ENCODE results near the gene TTC34.
"Not testable (repeated sequence)": the region's sequence is repeated elsewhere in the genome, so short reads cannot be mapped to it uniquely, and the experiment has no call there.

The TTC34 gene

GRCh38 chr1:2810899-2811532 is 9.5 kb upstream of the TTC34 start:
- DNase-seq, result no peak

- no peak for DNase-seq
Measured at GRCh38 chr1:2810281-2810680, 8.8 kb upstream of the TTC34 start.

- DNase-seq, result no peak
Measured at GRCh38 chr1:2809656-2810055, 8.2 kb upstream of the TTC34 start.

GRCh38 chr1:2808831-2809605 is 7.5 kb upstream of the TTC34 start:
- DNase-seq, result no peak

- DNase-seq, result no peak
Measured at GRCh38 chr1:2808386-2808705, 6.9 kb upstream of the TTC34 start.

GRCh38 chr1:2807678-2808385 is 6.3 kb upstream of the TTC34 start:
- DNase-seq, result no peak

GRCh38 chr1:2807036-2807435 is 5.5 kb upstream of the TTC34 start:
- DNase-seq, result no peak

GRCh38 chr1:2806591-2806990 is 5.1 kb upstream of the TTC34 start:
- DNase-seq, result no peak

- DNase-seq, result no peak
Measured at GRCh38 chr1:2805801-2806430, 4.4 kb upstream of the TTC34 start.

GRCh38 chr1:2804628-2805351 is 3.3 kb upstream of the TTC34 start:
- no peak for DNase-seq

- DNase-seq, result no peak
Measured at GRCh38 chr1:2803931-2804627, 2.6 kb upstream of the TTC34 start.

GRCh38 chr1:2803086-2803930 is 1.8 kb upstream of the TTC34 start:
- DNase-seq, result no peak

- DNase-seq, result no peak
Measured at GRCh38 chr1:2802421-2802961, 998 bp upstream of the TTC34 start.

- DNase-seq, result no peak
Measured at GRCh38 chr1:2801046-2801445, 447 bp downstream of the TTC34 start.

- DNase-seq, result no peak
Measured at GRCh38 chr1:2800664-2801045, 838 bp downstream of the TTC34 start.

- no peak for DNase-seq
Measured at GRCh38 chr1:2799811-2800663, 1.5 kb downstream of the TTC34 start.

- DNase-seq, result not testable (repeated sequence)
Measured at GRCh38 chr1:2798958-2799357, 2.5 kb downstream of the TTC34 start.

GRCh38 chr1:2797741-2798016 is 3.8 kb downstream of the TTC34 start:
- no peak for DNase-seq

GRCh38 chr1:2796890-2797740 is 4.4 kb downstream of the TTC34 start:
- no peak for DNase-seq

Data from CD4-positive, alpha-beta T cell treated with Interleukin-12 subunit alpha and Interleukin-12 subunit beta, for 1 hour (primary cell).